Fibroblast of lung (primary cell): Measurements from ENCODE around the gene ARF1.

Source experiments
- CTCF ChIP-seq, 2 donors: IDR thresholded peaks in 1 of 2; conservative IDR thresholded peaks in 1 of 2; 1 replicate in 1 of 2; 2 replicates in 1 of 2; pipeline ENCODE4 v1.5.1; 2011 to 2012; ENCODE audit warnings: low read length in 2 of 2, control low read depth in 1 of 2, inconsistent platforms in 1 of 2, low read depth in 1 of 2, mild to moderate bottlenecking in 1 of 2
- EZH2 ChIP-seq: IDR thresholded peaks from 2 replicates; pipeline ENCODE4 v1.5.1; 2012; ENCODE audit warnings: low read length, control low read depth, mild to moderate bottlenecking; ENCODE audit errors: missing control alignments

- TF ChIP-seq CTCF (conservative IDR thresholded peaks at IDR 0.05 in 1 of 2, IDR thresholded peaks at IDR 0.05 in 1 of 2; ENCODE audit: low read depth in 1 of 2, low read length in 2 of 2) (no peak), EZH2 (no peak)
Observed at GRCh38 chr1:228144993-228145343, 62.5 kb downstream of the ARF1 start.
